ENCODE data around the gene AFF1. TPM values are rescaled to one million over a fixed set of nuclear protein-coding genes. Genes with fewer than 3 reads are reported as not detected.

AFF1 gene
- total and polyA plus RNA-seq, 4 experiments from 2014 or later: 13.6 to 108 (median 66.4) TPM

DNA sequence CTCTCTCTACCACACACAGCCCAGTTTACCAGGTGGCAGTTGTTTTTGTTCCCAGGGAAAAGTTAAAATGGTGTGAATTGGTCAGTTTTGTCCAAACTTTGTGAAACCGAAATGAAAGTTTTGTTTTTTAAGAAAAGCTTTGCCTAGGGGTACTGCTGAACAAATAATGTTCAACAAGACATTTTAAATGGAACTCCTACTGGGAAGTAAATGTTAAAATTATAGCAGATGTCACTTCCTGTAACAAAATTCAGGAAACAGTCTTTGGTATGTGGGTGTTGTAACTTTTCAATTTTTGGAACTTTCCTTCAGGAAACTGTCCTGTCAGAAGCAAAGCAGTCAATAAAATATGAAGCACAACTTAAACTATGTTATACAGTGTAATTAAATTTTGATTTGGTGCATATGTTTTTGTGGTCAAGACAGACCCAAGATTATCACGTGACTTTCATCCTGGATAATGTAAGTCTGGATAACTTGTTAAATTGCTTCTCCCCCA lies 79.5 kb downstream of the AFF1 start:
- Histone ChIP-seq H3K27ac (ENCODE audit: low read depth, low read length) (no peak overlapping the region), H3K36me3 (ENCODE audit: insufficient read depth, low read length) (no peaks in the 10 kb centered on the region), H3K4me3 (ENCODE audit: low read length in 2 of 2) (no peak overlapping the region), H3K4me1 (ENCODE audit: insufficient read depth, low read length) (peaks cover 81% of the 10 kb centered on the region), H3K9me3 (ENCODE audit: control insufficient read depth in 1 of 2, low read length in 2 of 2) (no peaks in the 10 kb centered on the region), H3K27me3 (ENCODE audit: insufficient read depth, low read length) (no peaks in the 10 kb centered on the region)
- H3K9me3 Mint-ChIP-seq: peaks cover 0 to 3% (median 0%) of the 10 kb centered on the region in 8 donors
- no peaks in the 10 kb centered on the region for H3K36me3 Mint-ChIP-seq
- intact Hi-C loops (cut with micrococcal nuclease): no loop called here
- CTCF ChIA-PET (ENCODE audit: partially characterized antibody): interaction anchor here (1.2 kb wide), 1 partner anchor 91 kb away, joined by 6 read pairs; no protein-coding TSS in a partner anchor
- H3K27me3 Mint-ChIP-seq: no peaks in the 10 kb centered on the region
- POLR2A ChIA-PET (ENCODE audit: partially characterized antibody): interaction anchor here (1.0 kb wide), 1 partner anchor 8 kb away, joined by 3 read pairs; no protein-coding TSS in a partner anchor
- no peak for DNase-seq
- H3K27ac Mint-ChIP-seq: peak overlapping the region in 1 of 7 donors; percentile 7
- H3K4me3 Mint-ChIP-seq: peak overlapping the region in 5 of 8 donors; percentile 20 to 74 (median 56)
- peaks cover 61 to 97% (median 79%) of the 10 kb centered on the region in 4 donors for H3K4me1 Mint-ChIP-seq

DNA sequence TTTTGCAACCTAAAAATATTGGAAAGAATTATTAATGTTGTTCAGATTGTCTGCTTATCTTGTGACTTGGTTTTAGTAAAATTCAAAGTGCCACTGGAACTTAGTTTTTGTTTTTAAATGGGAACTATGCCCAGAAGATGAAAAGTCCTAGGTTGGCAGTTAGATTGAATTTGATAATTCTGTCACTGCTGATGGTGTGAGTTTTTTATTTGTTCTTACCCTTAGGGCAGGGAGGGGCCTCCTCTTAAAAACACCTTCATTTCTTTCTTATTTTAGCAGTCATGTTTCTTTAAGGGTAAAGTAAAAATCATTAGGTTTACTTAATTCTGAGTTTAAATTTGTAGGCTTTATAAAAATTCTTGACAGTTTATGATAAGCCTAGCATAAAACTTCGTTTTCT lies 80.6 kb downstream of the AFF1 start:
- Histone ChIP-seq H3K27me3 (ENCODE audit: insufficient read depth, low read length) (no peaks in the 10 kb centered on the region), H3K36me3 (ENCODE audit: insufficient read depth, low read length) (no peaks in the 10 kb centered on the region), H3K4me1 (ENCODE audit: insufficient read depth, low read length) (peaks cover 82% of the 10 kb centered on the region), H3K4me3 (ENCODE audit: low read length in 2 of 2) (no peak overlapping the region), H3K27ac (ENCODE audit: low read depth, low read length) (no peak overlapping the region), H3K9me3 (ENCODE audit: control insufficient read depth in 1 of 2, low read length in 2 of 2) (no peaks in the 10 kb centered on the region)
- H3K4me3 Mint-ChIP-seq: no peak overlapping the region
- peaks cover 0 to 3% (median 0%) of the 10 kb centered on the region in 8 donors for H3K9me3 Mint-ChIP-seq
- no peaks in the 10 kb centered on the region for H3K27me3 Mint-ChIP-seq
- intact Hi-C loops (cut with micrococcal nuclease): loop anchor here (5.0 kb wide), 1 partner anchor 37 kb away; no protein-coding TSS in a partner anchor
- DNase-seq: no peak
- peaks cover 61 to 97% (median 79%) of the 10 kb centered on the region in 4 donors for H3K4me1 Mint-ChIP-seq
- POLR2A ChIA-PET (ENCODE audit: partially characterized antibody): no interaction called here
- CTCF ChIA-PET (ENCODE audit: partially characterized antibody): interaction anchor here (1.0 to 1.2 kb wide), 2 partner anchors 9 to 92 kb away, joined by 4 to 6 read pairs; no protein-coding TSS in a partner anchor
- no peaks in the 10 kb centered on the region for H3K36me3 Mint-ChIP-seq
- no peak overlapping the region for H3K27ac Mint-ChIP-seq

DNA sequence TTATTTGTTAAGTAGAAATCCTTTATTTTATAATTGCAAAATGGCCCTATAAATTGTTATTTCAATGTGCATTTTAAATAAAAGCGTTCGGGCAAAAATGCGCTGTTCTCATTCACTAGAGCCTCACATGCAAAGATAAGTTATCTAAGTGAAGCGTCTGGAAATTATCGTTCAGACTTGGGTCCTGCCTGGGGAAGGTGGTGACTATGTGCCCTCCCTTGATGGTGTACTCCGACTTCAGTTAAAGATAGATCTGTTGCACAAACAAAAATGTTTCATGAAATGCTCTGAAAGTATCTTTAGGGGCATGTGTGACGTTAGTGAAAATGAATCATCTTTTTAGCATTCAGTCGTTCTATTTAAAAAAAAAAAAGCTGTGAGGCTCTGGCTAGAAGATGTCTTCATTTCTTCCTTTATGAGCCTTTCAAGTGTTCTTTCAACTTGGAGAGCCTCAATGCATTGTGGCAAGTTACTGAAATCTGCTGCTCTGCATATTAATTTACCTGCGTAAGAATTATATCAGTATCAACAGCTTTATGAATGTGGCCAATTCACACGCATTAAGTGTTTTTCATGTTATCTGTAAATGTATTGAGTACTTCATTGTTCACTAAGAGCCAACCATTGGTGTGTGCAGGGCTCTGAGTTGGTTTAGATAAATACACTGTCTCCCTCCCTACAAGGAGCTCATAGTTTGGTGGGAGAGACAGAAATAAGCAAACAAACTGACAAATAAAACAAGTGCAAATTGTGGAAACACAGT lies 83.0 kb downstream of the AFF1 start:
- no peak for DNase-seq
- Mint-ChIP-seq H3K36me3 (no peaks in the 10 kb centered on the region), H3K27ac (peak overlapping the region in 3 of 7 donors; percentile 32 to 88 (median 48)), H3K4me3 (peak overlapping the region in 3 of 8 donors; percentile 40 to 67 (median 52)), H3K9me3 (peaks cover 0 to 3% (median 0%) of the 10 kb centered on the region in 8 donors), H3K4me1 (peaks cover 54 to 92% (median 73%) of the 10 kb centered on the region in 4 donors), H3K27me3 (no peaks in the 10 kb centered on the region)
- Histone ChIP-seq H3K36me3 (ENCODE audit: insufficient read depth, low read length) (no peaks in the 10 kb centered on the region), H3K4me3 (ENCODE audit: low read length in 2 of 2) (no peak overlapping the region), H3K9me3 (ENCODE audit: control insufficient read depth in 1 of 2, low read length in 2 of 2) (no peaks in the 10 kb centered on the region), H3K27ac (ENCODE audit: low read depth, low read length) (no peak overlapping the region), H3K4me1 (ENCODE audit: insufficient read depth, low read length) (peaks cover 73% of the 10 kb centered on the region), H3K27me3 (ENCODE audit: insufficient read depth, low read length) (no peaks in the 10 kb centered on the region)
- ChIA-PET CTCF (ENCODE audit: partially characterized antibody) (interaction anchor here (0.6 to 0.7 kb wide), 2 partner anchors 16 to 83 kb away, joined by 3 read pairs; partner anchors contain the start of gene AFF1), POLR2A (ENCODE audit: partially characterized antibody) (interaction anchor here (0.6 to 2.1 kb wide), 2 partner anchors 11 to 26 kb away, joined by 3 to 7 read pairs; no protein-coding TSS in a partner anchor)
- intact Hi-C loops (cut with micrococcal nuclease): loop anchor here (5.0 kb wide), 1 partner anchor 35 kb away; no protein-coding TSS in a partner anchor

DNA sequence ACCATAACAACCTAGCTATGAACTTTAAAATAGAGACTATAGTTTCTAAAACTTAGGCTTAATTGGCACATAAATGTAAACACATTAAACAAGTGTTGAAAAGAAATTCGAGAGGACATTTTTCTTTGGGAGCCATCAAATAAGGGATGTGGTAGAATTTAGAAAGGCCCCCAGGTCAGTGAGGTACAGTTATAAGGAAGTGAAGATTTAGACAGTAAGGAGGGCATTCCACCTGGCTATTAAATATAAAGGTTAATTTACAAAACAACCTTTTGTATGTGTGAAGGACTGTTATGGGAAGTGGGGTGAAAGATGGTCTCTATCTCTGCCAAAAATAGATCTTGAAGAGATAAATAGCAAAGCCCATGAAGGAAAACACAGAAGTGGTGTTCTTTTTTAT lies 83.9 kb downstream of the AFF1 start:
- Histone ChIP-seq H3K27ac (ENCODE audit: low read depth, low read length) (no peak overlapping the region), H3K36me3 (ENCODE audit: insufficient read depth, low read length) (no peaks in the 10 kb centered on the region), H3K27me3 (ENCODE audit: insufficient read depth, low read length) (no peaks in the 10 kb centered on the region), H3K4me3 (ENCODE audit: low read length in 2 of 2) (no peak overlapping the region), H3K9me3 (ENCODE audit: control insufficient read depth in 1 of 2, low read length in 2 of 2) (no peaks in the 10 kb centered on the region), H3K4me1 (ENCODE audit: insufficient read depth, low read length) (peaks cover 64% of the 10 kb centered on the region)
- no peak for DNase-seq
- H3K9me3 Mint-ChIP-seq: peaks cover 0 to 3% (median 0%) of the 10 kb centered on the region in 8 donors
- intact Hi-C loops (cut with micrococcal nuclease): loop anchor here (5.0 kb wide), 1 partner anchor 34 kb away; no protein-coding TSS in a partner anchor
- ChIA-PET CTCF (ENCODE audit: partially characterized antibody) (no interaction called here), POLR2A (ENCODE audit: partially characterized antibody) (interaction anchor here (2.1 kb wide), 1 partner anchor 12 kb away, joined by 7 read pairs; no protein-coding TSS in a partner anchor)
- peak overlapping the region in 2 of 8 donors; percentile 11 to 40 for H3K4me3 Mint-ChIP-seq
- H3K36me3 Mint-ChIP-seq: no peaks in the 10 kb centered on the region
- peak overlapping the region in 3 of 7 donors; percentile 47 to 54 (median 50) for H3K27ac Mint-ChIP-seq
- H3K27me3 Mint-ChIP-seq: no peaks in the 10 kb centered on the region
- H3K4me1 Mint-ChIP-seq: peaks cover 55 to 85% (median 72%) of the 10 kb centered on the region in 4 donors

DNA sequence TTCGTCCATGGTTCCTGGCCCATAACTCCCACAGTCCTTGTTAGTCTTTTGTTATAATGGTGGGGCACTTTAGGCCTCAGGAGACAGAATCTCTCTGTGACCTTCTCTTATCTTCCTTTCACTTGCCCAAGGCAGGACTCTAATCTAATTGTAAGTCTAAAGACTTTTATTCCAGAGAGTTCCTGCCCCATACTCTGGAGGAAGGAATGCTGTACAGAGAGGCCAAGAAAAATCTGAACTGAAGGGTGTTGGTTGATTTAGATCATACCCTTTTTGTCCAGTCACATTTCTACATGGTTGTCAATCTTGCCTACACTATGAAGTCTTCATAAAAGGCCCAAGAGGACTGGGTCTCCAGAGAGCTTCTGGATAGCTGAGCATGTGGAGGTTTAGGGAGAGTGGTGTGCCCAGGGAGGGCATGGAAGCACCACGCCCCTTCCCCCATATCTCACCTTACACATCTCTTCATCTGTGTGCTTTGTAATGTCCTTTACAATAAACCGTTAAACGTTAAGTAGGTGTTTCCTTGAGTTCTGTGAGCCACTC lies 84.5 kb downstream of the AFF1 start:
- Mint-ChIP-seq H3K9me3 (peaks cover 0 to 3% (median 0%) of the 10 kb centered on the region in 8 donors), H3K4me3 (peak overlapping the region in 2 of 8 donors; percentile 43 to 55), H3K27ac (peak overlapping the region in 6 of 7 donors; percentile 4 to 80 (median 34)), H3K27me3 (no peaks in the 10 kb centered on the region), H3K4me1 (peaks cover 57 to 85% (median 72%) of the 10 kb centered on the region in 4 donors), H3K36me3 (no peaks in the 10 kb centered on the region)
- Histone ChIP-seq H3K27ac (ENCODE audit: low read depth, low read length) (no peak overlapping the region), H3K4me1 (ENCODE audit: insufficient read depth, low read length) (peaks cover 59% of the 10 kb centered on the region), H3K36me3 (ENCODE audit: insufficient read depth, low read length) (no peaks in the 10 kb centered on the region), H3K9me3 (ENCODE audit: control insufficient read depth in 1 of 2, low read length in 2 of 2) (no peaks in the 10 kb centered on the region), H3K4me3 (ENCODE audit: low read length in 2 of 2) (no peak overlapping the region), H3K27me3 (ENCODE audit: insufficient read depth, low read length) (no peaks in the 10 kb centered on the region)
- ChIA-PET CTCF (ENCODE audit: partially characterized antibody) (no interaction called here), POLR2A (ENCODE audit: partially characterized antibody) (interaction anchor here (2.1 kb wide), 1 partner anchor 12 kb away, joined by 7 read pairs; no protein-coding TSS in a partner anchor)
- DNase-seq: no peak
- intact Hi-C loops (cut with micrococcal nuclease): loop anchor here (5.0 kb wide), 1 partner anchor 33 kb away; no protein-coding TSS in a partner anchor

DNA sequence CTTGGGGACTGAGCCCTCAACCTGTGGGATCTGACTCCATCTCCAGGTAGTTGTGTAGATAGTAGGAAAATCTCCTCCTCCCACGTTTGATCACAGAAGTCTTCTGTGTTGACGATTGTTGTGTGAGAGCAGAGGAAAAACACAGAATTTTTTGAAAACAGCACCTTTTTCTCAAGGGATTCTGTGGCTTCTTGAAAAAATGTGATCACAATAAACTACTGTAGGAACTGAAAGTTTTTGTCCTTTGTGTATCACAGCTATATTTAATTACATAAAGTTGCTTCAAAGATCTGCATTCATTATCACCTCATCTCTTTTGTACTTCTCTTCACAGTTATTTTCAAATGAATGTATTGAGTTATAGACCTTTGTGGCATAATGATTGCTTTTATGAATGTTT lies 85.1 kb downstream of the AFF1 start:
- DNase-seq: no peak
- peaks cover 0 to 3% (median 0%) of the 10 kb centered on the region in 8 donors for H3K9me3 Mint-ChIP-seq
- intact Hi-C loops (cut with micrococcal nuclease): loop anchor here (5.0 kb wide), 1 partner anchor 32 kb away; no protein-coding TSS in a partner anchor
- Histone ChIP-seq H3K9me3 (ENCODE audit: control insufficient read depth in 1 of 2, low read length in 2 of 2) (no peaks in the 10 kb centered on the region), H3K36me3 (ENCODE audit: insufficient read depth, low read length) (no peaks in the 10 kb centered on the region), H3K27me3 (ENCODE audit: insufficient read depth, low read length) (no peaks in the 10 kb centered on the region), H3K4me3 (ENCODE audit: low read length in 2 of 2) (no peak overlapping the region), H3K27ac (ENCODE audit: low read depth, low read length) (no peak overlapping the region), H3K4me1 (ENCODE audit: insufficient read depth, low read length) (peaks cover 53% of the 10 kb centered on the region)
- no peaks in the 10 kb centered on the region for H3K27me3 Mint-ChIP-seq
- H3K36me3 Mint-ChIP-seq: no peaks in the 10 kb centered on the region
- POLR2A ChIA-PET (ENCODE audit: partially characterized antibody): no interaction called here
- CTCF ChIA-PET (ENCODE audit: partially characterized antibody): no interaction called here
- H3K4me1 Mint-ChIP-seq: peaks cover 54 to 84% (median 69%) of the 10 kb centered on the region in 4 donors
- H3K4me3 Mint-ChIP-seq: peak overlapping the region in 5 of 8 donors; percentile 2 to 46 (median 37)
- peak overlapping the region in 4 of 7 donors; percentile 8 to 62 (median 42) for H3K27ac Mint-ChIP-seq
